Activated CD8-positive, alpha-beta memory T cell treated with anti-CD3 and anti-CD28 coated beads for 36 hours (primary cell): ENCODE results near the gene RNF224. TPM values are rescaled to one million over a fixed set of nuclear protein-coding genes. Genes with fewer than 3 reads are reported as not detected.

Experiments
- CTCF ChIA-PET: fragments of 350-600 bp; sonication (Branson Sonifier 250); formaldehyde crosslinking; loops from one replicate; lab custom pipeline; 2021; ENCODE audit warnings: antibody characterized with exemption; lab: Charles Lee
- POLR2A ChIA-PET: fragments of 350-600 bp; sonication (Branson Sonifier 250); formaldehyde crosslinking; loops from one replicate; lab custom pipeline; 2021; ENCODE audit warnings: antibody characterized with exemption; lab: Charles Lee
- total RNA-seq, 2 experiments: library from RNA; stranded (reverse); gene quantifications; one replicate each; pipeline ENCODE4 v1.2.3, GENCODE V29; 2021

RNF224 gene
- total RNA-seq, 2 experiments from 2014 or later = not detected

DNA sequence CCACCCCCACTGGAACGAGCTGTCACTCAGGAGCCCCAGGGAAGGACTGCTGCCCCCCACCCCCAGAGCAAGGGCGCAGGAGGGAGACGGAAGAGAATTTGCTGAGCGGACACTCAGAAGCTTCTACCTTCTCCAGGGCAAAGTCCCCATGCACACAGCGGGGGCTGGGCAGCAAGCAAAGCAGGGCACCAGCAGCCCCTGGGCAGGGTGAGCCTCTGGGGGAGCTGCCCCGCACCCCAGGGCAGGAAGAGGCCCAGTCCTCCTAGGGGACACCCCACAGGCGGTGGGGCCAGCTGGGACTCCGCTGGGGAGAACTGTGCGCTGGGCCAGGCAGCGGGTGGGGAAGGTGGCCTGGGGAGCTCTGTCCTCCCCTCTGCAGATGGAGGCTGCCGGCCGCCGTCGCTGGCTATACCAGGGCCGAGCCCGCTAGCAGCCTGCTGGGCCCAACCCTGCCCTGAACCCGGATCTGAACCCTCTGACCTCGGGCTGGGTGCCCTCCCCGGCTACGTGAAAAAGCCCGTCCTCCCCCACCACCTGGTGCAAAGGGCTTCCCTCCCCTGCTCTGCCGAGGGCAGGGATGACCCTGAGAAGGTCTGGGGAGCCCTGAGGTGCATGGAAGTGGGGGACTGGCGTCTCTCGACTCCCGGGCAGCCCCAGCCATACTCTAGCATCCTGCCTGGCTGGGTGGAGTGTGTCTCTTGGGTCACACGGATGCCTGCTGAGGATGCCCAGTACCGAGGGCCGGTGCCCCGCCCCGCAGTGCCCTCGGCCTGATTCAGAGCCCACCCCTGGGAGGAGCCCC, 2.8 kb downstream of the RNF224 start:
- POLR2A ChIA-PET = no interaction called here
- CTCF ChIA-PET = interaction anchor here (1.2 kb wide), 1 partner anchor 41 kb away, joined by 4 read pairs; the partner anchor contains the start of genes ANAPC2 and SSNA1

DNA sequence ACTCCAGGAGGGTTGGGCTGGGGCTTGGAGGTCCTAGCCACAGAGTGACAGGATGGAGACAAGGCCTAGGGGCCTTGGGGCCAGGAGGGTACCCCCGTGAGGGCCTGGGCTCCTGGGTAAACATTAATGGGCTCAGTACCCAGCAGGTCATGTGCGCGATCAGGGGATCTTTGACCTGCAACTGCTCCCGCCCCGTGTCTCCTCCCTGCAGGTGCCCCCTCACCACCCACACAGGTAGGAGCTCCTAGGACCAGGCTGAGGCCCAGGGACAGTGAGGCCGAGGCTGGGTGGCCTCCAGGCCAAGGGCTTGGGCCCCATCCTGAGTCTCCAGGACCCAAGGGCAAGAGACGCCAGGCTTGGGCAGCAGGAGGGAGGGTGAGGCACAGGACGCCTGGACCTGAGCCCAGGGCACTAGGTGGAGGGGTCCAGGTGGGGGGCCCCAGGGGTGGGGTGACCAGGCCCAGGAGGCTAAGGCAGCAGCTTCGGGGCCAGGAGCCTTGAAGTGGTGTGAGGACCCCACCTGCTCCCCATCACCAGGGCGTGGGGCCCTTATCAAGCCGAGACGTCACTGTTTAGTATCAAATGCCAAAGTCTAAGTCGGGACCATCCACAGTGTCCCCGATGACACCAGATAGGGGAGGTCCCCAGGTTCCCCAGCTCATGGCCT, 3.5 kb downstream of the RNF224 start, which contains the start of gene SLC34A3:
SLC34A3 (plus strand) TSS at position 197 of the 667 bp plus-strand sequence. CDS start 802 bp downstream, outside the sequence.
- ChIA-PET CTCF (interaction anchor here (1.2 kb wide), 1 partner anchor 42 kb away, joined by 4 read pairs; the partner anchor contains the start of genes ANAPC2 and SSNA1), POLR2A (no interaction called here)

DNA sequence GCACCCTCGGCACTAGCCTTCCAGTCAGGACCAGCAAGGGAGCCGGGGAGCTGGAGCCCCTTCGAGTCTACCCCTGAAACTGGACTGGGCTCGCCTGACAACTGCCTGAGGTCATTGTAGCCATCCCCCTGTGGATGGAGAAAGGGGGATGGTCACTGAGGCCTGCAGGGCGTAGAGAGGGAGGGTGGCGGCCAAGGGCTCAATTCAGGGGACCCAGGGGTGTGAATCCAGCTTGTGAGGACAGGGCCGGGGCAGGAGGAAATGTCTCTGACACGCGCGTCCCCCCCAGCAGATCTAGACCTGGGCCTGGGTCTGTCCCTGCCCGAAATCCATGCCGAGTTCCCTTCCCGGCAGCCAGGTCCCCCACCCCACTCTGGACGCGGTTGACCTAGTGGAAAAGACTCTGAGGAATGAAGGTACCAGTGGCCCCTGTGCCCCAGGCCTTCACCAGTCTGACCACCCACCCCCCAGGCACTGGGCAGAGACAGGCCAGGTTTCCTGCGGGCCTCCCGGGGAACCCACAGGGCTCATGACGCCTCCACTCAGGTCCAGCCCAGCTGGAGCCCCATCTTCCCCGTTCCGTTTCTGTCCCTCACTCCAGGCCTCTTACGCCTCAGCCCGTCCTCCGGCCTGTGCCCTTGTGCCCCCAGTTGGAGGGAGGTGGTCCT, 4.2 kb downstream of the RNF224 start:
- CTCF ChIA-PET = interaction anchor here (0.6 to 1.2 kb wide), 2 partner anchors 43 to 108 kb away, joined by 4 read pairs; partner anchors contain the start of genes ANAPC2 and SSNA1
- POLR2A ChIA-PET = no interaction called here

DNA sequence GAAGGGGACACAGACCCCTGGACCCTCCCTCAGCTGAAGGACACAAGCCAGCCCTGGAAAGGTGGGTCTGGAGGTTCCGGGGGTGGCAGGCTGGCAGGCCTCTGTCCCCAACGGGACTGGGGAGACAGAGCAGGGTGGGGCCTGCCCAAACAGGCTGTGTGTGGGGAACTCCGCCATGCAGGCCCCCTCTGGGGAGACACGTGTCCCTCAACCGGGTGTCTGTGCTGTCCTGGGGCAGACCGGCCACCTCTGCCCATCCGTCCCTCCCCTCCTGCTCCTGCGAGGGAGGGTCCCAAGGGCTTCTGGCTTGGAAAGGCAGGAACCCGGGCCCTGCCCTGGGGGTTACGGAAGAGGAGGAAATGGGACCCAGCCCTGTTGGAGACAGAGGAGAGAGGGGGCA, 4.8 kb downstream of the RNF224 start:
- POLR2A ChIA-PET = no interaction called here
- CTCF ChIA-PET = no interaction called here

DNA sequence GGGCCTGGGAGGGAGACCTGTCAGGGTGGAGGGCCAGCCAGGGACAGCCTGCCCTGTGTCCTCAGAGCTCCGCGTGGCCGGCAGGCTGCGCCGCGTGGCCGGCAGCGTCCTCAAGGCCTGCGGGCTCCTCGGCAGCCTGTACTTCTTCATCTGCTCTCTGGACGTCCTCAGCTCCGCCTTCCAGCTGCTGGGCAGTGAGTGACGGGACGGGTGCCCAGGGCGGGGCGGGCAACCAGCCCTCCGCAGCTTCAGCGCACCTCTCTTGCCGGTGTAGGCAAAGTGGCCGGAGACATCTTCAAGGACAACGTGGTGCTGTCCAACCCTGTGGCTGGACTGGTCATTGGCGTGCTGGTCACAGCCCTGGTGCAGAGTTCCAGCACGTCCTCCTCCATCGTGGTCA, 5.2 kb downstream of the RNF224 start:
- CTCF ChIA-PET = no interaction called here

DNA sequence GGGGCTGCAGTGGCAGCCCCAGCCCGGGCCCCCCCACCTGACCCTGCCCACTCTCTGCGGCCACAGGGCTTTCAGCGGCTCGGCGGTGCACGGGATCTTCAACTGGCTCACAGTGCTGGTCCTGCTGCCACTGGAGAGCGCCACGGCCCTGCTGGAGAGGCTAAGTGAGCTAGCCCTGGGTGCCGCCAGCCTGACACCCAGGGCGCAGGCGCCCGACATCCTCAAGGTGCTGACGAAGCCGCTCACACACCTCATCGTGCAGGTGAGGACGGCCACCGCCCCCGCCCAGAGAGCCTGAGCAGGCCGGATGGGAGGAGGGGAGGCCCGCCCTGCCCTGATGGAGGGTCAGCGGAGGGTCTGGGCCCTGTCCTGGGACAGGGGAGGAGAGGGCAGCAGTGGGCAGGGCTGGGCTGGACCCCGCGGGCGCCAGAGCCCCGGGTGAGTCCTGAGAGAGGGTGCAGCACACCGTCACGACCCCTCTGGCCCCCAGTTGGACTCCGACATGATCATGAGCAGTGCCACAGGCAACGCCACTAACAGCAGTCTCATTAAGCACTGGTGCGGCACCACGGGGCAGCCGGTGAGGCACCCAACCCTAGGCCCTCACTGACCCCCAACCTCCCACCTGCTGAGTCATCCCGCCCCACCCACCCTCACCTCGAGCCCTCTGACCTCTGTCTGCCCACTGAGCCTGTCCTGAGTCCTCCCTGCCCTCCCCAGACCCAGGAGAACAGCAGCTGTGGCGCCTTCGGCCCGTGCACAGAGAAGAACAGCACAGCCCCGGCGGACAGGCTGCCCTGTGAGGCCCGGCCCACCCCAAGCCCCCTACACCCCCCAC, 6.1 kb downstream of the RNF224 start:
- ChIA-PET CTCF (no interaction called here), POLR2A (no interaction called here)

More for the DNA sequence above, 5.2 kb downstream of the RNF224 start:
- POLR2A ChIA-PET = no interaction called here

DNA sequence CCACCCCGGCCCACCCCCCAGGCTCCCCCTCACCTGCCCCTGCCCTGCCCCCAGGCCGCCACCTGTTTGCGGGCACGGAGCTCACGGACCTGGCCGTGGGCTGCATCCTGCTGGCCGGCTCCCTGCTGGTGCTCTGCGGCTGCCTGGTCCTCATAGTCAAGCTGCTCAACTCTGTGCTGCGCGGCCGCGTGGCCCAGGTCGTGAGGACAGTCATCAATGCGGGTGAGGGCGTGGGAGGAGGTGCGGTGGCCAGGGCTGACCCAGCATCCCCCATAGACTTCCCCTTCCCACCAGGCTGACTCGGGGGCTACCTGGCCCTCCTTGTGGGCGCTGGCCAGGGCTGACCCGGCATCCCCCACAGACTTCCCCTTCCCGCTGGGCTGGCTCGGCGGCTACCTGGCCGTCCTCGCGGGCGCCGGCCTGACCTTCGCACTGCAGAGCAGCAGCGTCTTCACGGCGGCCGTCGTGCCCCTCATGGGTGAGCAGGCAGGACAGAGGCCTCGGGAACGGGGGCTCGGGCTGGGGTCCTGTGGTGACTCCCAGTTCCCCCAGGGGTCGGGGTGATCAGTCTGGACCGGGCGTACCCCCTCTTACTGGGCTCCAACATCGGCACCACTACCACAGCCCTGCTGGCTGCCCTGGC, 6.9 kb downstream of the RNF224 start:
- POLR2A ChIA-PET = interaction anchor here (1.0 kb wide), 1 partner anchor 67 kb away, joined by 3 read pairs; no protein-coding TSS in a partner anchor
- CTCF ChIA-PET = interaction anchor here (0.8 to 1.5 kb wide), 2 partner anchors 38 to 105 kb away, joined by 3 read pairs; no protein-coding TSS in a partner anchor

DNA sequence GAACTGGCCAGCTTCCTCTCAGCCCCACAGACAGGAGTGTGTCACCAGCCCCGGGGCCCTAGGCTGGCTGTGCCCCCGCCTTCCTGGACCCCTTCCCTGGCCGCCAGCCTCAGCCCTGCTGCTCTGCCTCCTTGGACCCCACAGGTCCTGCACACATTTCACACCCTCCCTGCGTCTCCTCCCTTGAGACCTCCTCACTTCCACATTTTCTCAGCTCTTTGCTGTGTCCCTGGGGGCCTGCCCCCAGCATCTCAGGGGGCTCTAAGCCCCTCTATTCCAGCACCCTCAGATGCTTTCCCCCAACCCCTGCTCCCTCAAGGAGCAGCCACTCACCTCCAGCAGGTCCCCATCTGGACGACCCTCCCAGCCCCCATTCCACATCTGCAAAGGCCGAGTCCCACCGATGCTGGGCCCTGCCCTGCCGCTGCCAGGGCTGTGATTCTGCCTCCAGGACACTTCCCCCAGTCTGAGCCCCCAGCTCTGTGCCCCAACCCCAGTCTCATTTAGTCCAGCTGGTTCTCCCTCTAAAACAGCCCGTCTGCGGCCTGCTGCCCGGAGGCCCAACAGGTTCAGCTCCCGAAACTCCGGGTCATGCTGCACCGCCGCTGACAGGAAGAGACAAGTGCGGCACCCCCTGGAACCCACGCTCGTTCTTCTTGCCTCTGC, 7.6 kb downstream of the RNF224 start:
- ChIA-PET CTCF (interaction anchor here (0.8 to 2.7 kb wide), 7 partner anchors 19 to 205 kb away, joined by 3 to 19 read pairs (median 3); partner anchors contain the start of genes ANAPC2 and SSNA1), POLR2A (interaction anchor here (1.0 kb wide), 1 partner anchor 67 kb away, joined by 3 read pairs; no protein-coding TSS in a partner anchor)

DNA sequence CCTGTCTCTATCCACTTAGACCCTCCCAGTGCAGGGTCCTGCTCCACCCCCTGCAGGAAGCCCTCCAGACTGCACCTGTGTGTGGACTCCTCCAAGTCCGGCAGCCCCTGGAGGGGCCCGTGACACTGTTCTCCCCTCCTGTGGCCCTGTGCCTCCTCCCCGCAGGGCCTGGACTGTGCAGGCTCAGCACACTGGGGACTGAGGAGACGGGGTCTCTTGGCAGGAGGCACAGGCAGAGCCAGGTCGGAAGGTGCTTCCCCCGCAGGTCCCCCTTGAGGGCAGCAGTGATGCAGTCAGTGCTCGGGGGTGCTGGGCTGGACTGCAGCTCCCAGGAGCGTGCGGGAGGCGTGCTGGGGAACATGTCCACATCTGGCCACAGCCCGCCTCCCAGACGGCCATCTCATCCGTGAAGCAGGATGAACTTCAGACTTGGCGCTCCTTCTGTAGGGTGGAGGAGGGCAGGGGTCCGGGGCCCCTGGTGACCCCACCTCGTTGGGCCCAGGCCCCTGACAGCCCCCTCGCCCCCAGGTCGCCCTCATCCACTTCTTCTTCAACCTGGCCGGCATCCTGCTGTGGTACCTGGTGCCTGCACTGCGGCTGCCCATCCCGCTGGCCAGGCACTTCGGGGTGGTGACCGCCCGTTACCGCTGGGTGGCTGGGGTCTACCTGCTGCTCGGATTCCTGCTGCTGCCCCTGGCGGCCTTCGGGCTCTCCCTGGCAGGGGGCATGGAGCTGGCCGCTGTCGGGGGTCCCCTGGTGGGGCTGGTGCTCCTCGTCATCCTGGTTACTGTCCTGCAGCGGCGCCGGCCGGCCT, 8.3 kb downstream of the RNF224 start:
- ChIA-PET POLR2A (interaction anchor here (0.6 kb wide), 1 partner anchor 243 kb away, joined by 6 read pairs; no protein-coding TSS in a partner anchor), CTCF (interaction anchor here (0.6 to 2.7 kb wide), 23 partner anchors 10 to 745 kb away, joined by 3 to 49 read pairs (median 5); partner anchors contain the start of genes ANAPC2, CYSRT1, DPP7 and MAN1B1)

DNA sequence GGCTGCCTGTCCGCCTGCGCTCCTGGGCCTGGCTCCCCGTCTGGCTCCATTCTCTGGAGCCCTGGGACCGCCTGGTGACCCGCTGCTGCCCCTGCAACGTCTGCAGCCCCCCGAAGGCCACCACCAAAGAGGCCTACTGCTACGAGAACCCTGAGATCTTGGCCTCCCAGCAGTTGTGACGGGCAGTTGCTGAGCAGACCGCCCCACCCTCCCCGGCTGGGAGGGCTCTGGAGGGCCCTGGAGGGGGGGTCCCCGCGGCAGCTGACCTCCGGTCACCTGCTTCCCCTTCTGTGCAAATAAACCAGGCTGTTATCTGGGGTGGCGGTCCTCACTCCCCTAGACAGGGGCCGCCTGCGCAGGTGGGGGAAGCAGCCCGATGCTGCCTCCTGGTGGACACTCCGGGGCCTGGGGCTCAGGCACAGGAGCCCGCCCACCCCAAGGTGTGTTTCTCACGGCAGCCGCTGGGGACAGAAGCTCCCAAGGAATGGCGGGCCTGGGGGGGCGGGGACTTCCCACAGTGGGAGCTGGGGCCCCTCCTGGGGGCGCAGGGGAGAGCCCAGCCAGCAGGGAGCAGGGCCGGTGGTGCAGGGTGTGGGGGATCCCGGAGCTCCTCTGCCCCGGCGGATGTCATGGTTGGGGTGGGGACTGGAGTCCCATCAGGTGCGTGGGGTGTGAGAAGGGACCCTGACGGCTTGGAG, 9.1 kb downstream of the RNF224 start:
- ChIA-PET CTCF (interaction anchor here (0.6 to 2.7 kb wide), 41 partner anchors 9 to 746 kb away, joined by 3 to 49 read pairs (median 4); partner anchors contain the start of genes ANAPC2, CYSRT1, DPP7 and MAN1B1), POLR2A (interaction anchor here (0.6 to 1.1 kb wide), 4 partner anchors 18 to 244 kb away, joined by 3 to 6 read pairs (median 4); no protein-coding TSS in a partner anchor)

DNA sequence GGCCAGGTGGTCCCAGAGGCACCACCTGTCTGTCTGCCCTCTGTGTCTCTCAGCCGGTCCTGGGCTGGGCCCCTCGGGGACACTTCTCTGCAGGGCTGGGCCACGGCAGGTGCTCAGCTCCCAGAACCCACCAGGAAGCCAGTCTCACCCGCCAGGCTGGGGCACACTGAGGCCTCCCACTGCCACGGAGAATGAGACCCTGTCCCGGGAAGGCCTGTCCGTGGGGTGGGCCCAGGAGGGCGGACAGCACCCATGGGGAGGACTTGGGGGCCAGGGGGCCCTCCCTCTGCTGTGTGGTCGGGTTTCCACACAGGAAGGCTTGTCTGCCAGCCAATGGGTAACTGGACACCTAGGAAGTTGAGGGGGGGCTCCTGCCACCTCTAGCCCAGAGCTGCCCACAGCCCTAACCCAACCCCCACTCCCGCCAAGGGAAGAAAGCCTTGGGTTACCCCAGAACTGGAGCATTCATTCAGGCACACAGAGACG, 9.7 kb downstream of the RNF224 start:
- ChIA-PET POLR2A (interaction anchor here (0.6 to 1.1 kb wide), 3 partner anchors 17 to 190 kb away, joined by 3 to 4 read pairs (median 3); no protein-coding TSS in a partner anchor), CTCF (interaction anchor here (0.6 to 2.7 kb wide), 40 partner anchors 8 to 315 kb away, joined by 3 to 49 read pairs (median 4); partner anchors contain the start of genes ANAPC2, CYSRT1, DPP7 and MAN1B1)

DNA sequence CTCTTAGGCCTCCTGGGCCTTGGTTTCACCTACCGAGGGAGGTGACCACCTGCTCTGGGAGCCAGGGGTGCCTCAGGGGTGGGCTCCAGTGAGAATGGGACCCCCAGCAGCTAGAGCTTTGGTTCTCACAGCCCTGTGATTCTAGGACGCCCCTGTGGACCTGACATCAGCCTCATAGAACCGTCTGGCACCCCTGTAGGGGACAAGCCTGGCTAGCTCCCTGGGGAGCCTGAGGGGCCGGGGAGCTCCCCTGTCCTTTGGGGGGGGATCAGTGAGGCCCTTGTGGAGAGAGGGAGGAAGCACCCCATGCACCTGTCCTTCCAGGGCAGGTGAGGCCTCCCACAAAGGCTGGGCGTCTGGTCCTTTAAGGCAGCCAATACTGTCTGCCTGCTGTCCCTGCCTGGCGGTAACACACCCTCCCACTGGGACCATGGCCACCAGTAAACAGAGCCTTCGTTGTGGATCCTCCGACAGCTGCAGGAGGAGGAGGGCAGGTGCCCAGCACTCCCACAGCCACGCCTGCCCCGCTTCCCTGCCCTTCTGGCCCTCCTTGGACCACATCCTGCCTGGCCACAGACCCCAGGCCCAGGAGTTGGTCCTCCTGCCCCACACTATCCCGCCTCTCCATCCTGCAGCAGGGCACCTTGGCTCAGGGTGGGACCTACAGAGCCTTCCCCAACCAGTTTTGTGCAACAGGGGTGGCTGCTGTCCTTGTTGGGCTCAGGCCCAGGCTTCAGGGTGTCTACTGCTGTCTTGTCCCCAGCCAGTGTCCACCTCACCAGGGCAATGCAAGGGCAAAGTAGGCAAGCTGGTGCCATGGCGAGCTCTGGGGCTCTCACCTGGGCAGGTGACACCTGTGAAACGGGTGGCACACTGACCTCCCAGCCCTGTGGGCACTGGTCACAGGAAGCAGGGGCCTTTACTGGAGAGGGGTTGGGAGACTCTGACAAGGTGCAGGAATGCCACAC, 10.7 kb downstream of the RNF224 start:
- POLR2A ChIA-PET = no interaction called here

DNA sequence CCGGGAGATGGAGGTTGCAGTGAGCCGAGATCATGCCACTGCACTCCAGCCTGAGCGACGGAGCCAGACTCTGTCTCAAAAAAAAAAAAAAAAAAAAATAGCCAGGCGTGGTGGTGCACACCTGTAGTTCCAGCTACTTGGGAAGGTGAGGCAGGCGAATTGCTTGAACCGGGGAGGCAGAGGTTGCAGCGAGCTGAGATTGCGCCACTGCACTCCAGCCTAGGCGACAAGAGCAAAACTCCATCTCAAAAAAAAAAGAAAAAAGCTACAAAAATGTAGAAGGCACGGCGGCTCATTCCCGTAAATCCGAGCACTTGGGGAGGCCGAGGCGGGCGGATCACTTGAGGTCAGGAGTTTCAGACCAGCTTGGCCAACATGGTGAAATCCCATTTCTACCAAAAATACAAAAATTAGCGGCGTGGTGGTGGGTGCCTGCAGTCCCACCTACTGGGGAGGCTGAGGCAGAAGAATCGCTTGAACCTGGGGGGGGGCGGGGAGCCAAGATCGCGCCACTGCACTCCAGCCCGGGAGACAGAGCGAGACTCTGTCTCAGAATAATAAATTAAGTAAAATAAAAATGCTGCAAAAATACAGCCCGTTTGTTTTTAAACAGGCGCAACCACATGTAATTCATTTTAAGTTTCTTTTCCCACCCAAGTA, 12.4 kb downstream of the RNF224 start:
- CTCF ChIA-PET = interaction anchor here (0.7 to 2.4 kb wide), 8 partner anchors 11 to 226 kb away, joined by 3 to 6 read pairs (median 4); partner anchors contain the start of genes CYSRT1, MAN1B1, RNF224 and SAPCD2
- POLR2A ChIA-PET = interaction anchor here (0.7 to 5.0 kb wide), 11 partner anchors 13 to 215 kb away, joined by 3 to 60 read pairs (median 6); partner anchors contain the start of genes MAN1B1, NELFB, RNF208 and RNF224

More for the DNA sequence above, 10.7 kb downstream of the RNF224 start:
- CTCF ChIA-PET = interaction anchor here (1.1 to 2.7 kb wide), 6 partner anchors 13 to 209 kb away, joined by 3 to 49 read pairs (median 13); partner anchors contain the start of genes ANAPC2, CYSRT1, NELFB and RNF208
